Activated naive CD4-positive, alpha-beta T cell treated with anti-CD3 and anti-CD28 coated beads for 36 hours (primary cell): ENCODE measurements around the gene CCND1. TPM values are rescaled to one million over a fixed set of nuclear protein-coding genes. Genes with fewer than 3 reads are reported as not detected.
A peak's percentile ranks its signal among the peaks of the same experiment; 100 is the strongest.

Experiments used
- CTCF ChIA-PET: fragments of 350-600 bp; sonication (Branson Sonifier 250); formaldehyde crosslinking; loops from one replicate; lab custom pipeline; 2021; ENCODE audit warnings: antibody characterized with exemption; lab: Charles Lee
- DNase-seq: peaks from one replicate; pipeline ENCODE4 v3.0.0-alpha.2; 2020
- H3K27ac Mint-ChIP-seq: one replicate; pipeline ENCODE4 v1.8.0; 2021; ENCODE audit warnings: mild to moderate bottlenecking, mixed read lengths
- H3K27me3 Mint-ChIP-seq: one replicate; pipeline ENCODE4 v1.8.0; 2021; ENCODE audit warnings: low read depth, mixed read lengths
- H3K36me3 Mint-ChIP-seq: one replicate; pipeline ENCODE4 v1.8.0; 2021; ENCODE audit warnings: low read depth, mixed read lengths
- H3K4me1 Mint-ChIP-seq: one replicate; pipeline ENCODE4 v1.8.0; 2021; ENCODE audit warnings: low read depth, mixed read lengths
- H3K4me3 Mint-ChIP-seq: one replicate; pipeline ENCODE4 v1.8.0; 2021; ENCODE audit warnings: mild to moderate bottlenecking, moderate library complexity, mixed read lengths
- H3K9me3 Mint-ChIP-seq: one replicate; pipeline ENCODE4 v1.8.0; 2021; ENCODE audit warnings: mixed read lengths
- intact Hi-C: fragments of 100-400 bp; cut with micrococcal nuclease; formaldehyde crosslinking; loops from one replicate; pipeline ENCODE4 v1.15.1; 2023
- total RNA-seq, 2 experiments: library from RNA; stranded (reverse); gene quantifications; one replicate each; pipeline ENCODE4 v1.2.3, GENCODE V29; 2021

The CCND1 gene
- total RNA-seq, 2 experiments from 2014 or later, result 0.22 to 0.74 TPM

- no peak for DNase-seq
- no peak overlapping the region for H3K27ac Mint-ChIP-seq
- no peaks in the 10 kb centered on the region for H3K27me3 Mint-ChIP-seq
- peaks cover 4% of the 10 kb centered on the region for H3K36me3 Mint-ChIP-seq
- no peaks in the 10 kb centered on the region for H3K4me1 Mint-ChIP-seq
- no peaks in the 10 kb centered on the region for H3K9me3 Mint-ChIP-seq
- CTCF ChIA-PET, result interaction anchor here (0.7 kb wide), 1 partner anchor 17 kb away, joined by 3 read pairs; no protein-coding TSS in a partner anchor
- H3K4me3 Mint-ChIP-seq, result no peak overlapping the region
- intact Hi-C loops, result no loop called here
Observed at GRCh38 chr11:69660001-69660500, 19.1 kb downstream of the CCND1 start.

GRCh38 chr11:69661413-69661715, 20.4 kb downstream of the CCND1 start:
- no peak overlapping the region for H3K4me3 Mint-ChIP-seq
- no peaks in the 10 kb centered on the region for H3K4me1 Mint-ChIP-seq
- peaks cover 8% of the 10 kb centered on the region for H3K36me3 Mint-ChIP-seq
- CTCF ChIA-PET, result no interaction called here
- DNase-seq, result no peak
- H3K9me3 Mint-ChIP-seq, result no peaks in the 10 kb centered on the region
- intact Hi-C loops, result no loop called here
- H3K27me3 Mint-ChIP-seq, result no peaks in the 10 kb centered on the region
- H3K27ac Mint-ChIP-seq, result no peak overlapping the region

DNA sequence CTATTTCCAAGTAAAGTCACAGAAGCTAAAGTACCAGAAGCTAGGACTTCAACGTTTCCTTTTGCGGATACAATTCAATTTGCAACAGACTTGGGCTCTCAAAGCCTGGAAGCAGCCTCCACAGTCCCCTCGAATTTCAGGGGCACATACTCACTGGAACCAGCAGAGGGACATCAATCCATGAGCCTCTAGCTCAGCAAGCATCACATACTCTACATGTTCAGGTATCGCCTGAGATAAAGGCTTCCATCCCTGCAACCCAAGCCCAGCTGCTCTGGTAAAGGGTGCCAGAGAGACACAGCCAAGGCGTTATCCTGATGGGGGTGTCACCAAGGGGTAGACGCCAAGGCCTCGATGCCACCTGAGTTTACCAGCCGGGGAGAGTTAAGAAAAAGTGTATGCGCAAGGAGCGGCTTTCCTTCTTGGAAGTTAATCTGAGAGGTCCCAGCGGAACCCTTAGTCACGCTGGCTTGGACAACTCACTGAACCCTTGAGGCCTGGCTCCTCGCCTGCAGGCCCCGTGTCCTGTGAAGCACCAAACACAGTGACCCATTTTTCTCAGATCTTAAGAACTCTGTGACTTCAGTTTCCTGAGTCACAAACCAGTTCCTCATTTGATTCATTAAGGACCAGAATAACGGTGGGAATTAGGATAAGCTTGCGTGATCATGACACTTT, 21.2 kb downstream of the CCND1 start:
- Mint-ChIP-seq H3K27ac (peak overlapping the region; percentile 30), H3K36me3 (peaks cover 8% of the 10 kb centered on the region), H3K9me3 (no peaks in the 10 kb centered on the region), H3K27me3 (no peaks in the 10 kb centered on the region), H3K4me3 (no peak overlapping the region), H3K4me1 (no peaks in the 10 kb centered on the region)
- intact Hi-C loops, result no loop called here
- CTCF ChIA-PET, result interaction anchor here (0.8 to 1.5 kb wide), 3 partner anchors 8 to 369 kb away, joined by 3 to 4 read pairs (median 3); no protein-coding TSS in a partner anchor
- no peak for DNase-seq

GRCh38 chr11:69662806-69663205, 21.9 kb downstream of the CCND1 start:
- DNase-seq, result no peak
- peaks cover 13% of the 10 kb centered on the region for H3K36me3 Mint-ChIP-seq
- no peaks in the 10 kb centered on the region for H3K27me3 Mint-ChIP-seq
- no peaks in the 10 kb centered on the region for H3K4me1 Mint-ChIP-seq
- intact Hi-C loops, result no loop called here
- CTCF ChIA-PET, result interaction anchor here (1.5 kb wide), 1 partner anchor 20 kb away, joined by 3 read pairs; no protein-coding TSS in a partner anchor
- H3K9me3 Mint-ChIP-seq, result no peaks in the 10 kb centered on the region
- no peak overlapping the region for H3K4me3 Mint-ChIP-seq
- peak overlapping the region; percentile 30 for H3K27ac Mint-ChIP-seq

- CTCF ChIA-PET, result no interaction called here
- no peak overlapping the region for H3K4me3 Mint-ChIP-seq
- no peaks in the 10 kb centered on the region for H3K4me1 Mint-ChIP-seq
- DNase-seq, result no peak
- peaks cover 13% of the 10 kb centered on the region for H3K36me3 Mint-ChIP-seq
- intact Hi-C loops, result no loop called here
- H3K27ac Mint-ChIP-seq, result no peak overlapping the region
- H3K27me3 Mint-ChIP-seq, result no peaks in the 10 kb centered on the region
- H3K9me3 Mint-ChIP-seq, result no peaks in the 10 kb centered on the region
Observed at GRCh38 chr11:69663326-69663725, 22.4 kb downstream of the CCND1 start.

DNA sequence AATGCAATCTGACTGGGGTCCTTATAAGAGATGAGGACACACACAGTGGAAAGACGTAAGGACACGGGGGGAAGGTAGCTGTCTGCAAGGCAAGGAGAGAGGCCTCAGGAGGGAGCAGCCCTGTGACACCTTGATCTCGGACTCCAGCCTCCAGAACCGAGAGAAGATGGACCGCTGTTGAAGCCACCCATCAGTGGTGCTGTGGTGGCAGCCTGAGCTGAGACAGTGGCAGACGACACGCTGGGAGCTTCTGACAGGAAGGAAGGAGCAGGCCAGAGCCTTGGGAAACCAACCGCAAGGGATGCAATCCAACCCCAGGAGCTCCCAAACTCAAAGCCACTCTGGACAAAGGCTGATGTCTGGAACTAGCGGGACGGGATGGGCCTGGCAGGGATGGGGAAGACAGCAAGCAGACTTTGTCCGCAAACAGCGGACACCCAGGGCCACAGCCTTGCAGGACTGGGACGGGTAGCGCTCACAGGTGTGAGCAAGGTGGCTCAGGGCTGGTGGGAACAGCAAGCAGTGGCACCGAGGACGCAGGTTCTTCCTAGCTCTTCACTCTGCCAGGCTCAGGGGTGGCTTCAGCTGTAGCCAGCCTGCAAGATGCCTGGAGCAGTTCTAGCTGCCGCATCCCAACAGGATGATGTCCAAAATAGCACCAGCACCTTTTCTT, 23.3 kb downstream of the CCND1 start:
- H3K27ac Mint-ChIP-seq, result no peak overlapping the region
- H3K9me3 Mint-ChIP-seq, result no peaks in the 10 kb centered on the region
- no peaks in the 10 kb centered on the region for H3K4me1 Mint-ChIP-seq
- CTCF ChIA-PET, result no interaction called here
- intact Hi-C loops, result no loop called here
- H3K36me3 Mint-ChIP-seq, result peaks cover 17% of the 10 kb centered on the region
- no peak overlapping the region for H3K4me3 Mint-ChIP-seq
- DNase-seq, result no peak
- H3K27me3 Mint-ChIP-seq, result no peaks in the 10 kb centered on the region

GRCh38 chr11:69664901-69665300, 23.9 kb downstream of the CCND1 start:
- H3K27ac Mint-ChIP-seq, result no peak overlapping the region
- H3K27me3 Mint-ChIP-seq, result no peaks in the 10 kb centered on the region
- CTCF ChIA-PET, result interaction anchor here (0.6 kb wide), 1 partner anchor 1226 kb away, joined by 4 read pairs; no protein-coding TSS in a partner anchor
- no peak overlapping the region for H3K4me3 Mint-ChIP-seq
- intact Hi-C loops, result no loop called here
- H3K4me1 Mint-ChIP-seq, result no peaks in the 10 kb centered on the region
- DNase-seq, result no peak
- no peaks in the 10 kb centered on the region for H3K9me3 Mint-ChIP-seq
- peaks cover 17% of the 10 kb centered on the region for H3K36me3 Mint-ChIP-seq

DNA sequence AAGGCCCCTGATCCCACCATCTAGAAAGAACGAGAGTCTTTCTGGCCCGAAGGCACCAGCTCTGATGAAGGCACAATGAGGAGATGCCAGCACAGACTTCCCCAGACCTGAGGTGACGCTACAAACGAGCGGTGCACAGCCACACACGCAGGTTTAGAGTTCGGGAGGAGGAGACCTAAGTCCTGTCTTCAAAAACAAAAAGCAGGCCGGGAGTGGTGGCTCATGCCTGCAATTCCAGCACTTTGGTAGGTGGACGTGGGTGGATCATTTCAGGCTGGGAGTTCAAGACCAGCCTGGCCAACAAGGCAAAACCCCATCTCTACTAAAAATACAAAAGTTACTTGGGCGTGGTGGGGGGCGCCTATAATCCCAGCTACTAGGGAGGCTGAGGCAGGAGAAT, 24.7 kb downstream of the CCND1 start:
- DNase-seq, result no peak
- Mint-ChIP-seq H3K27me3 (no peaks in the 10 kb centered on the region), H3K4me3 (no peak overlapping the region), H3K27ac (no peak overlapping the region), H3K36me3 (peaks cover 22% of the 10 kb centered on the region), H3K4me1 (peaks cover 4% of the 10 kb centered on the region), H3K9me3 (no peaks in the 10 kb centered on the region)
- CTCF ChIA-PET, result interaction anchor here (0.6 kb wide), 1 partner anchor 1227 kb away, joined by 4 read pairs; no protein-coding TSS in a partner anchor
- intact Hi-C loops, result no loop called here

DNA sequence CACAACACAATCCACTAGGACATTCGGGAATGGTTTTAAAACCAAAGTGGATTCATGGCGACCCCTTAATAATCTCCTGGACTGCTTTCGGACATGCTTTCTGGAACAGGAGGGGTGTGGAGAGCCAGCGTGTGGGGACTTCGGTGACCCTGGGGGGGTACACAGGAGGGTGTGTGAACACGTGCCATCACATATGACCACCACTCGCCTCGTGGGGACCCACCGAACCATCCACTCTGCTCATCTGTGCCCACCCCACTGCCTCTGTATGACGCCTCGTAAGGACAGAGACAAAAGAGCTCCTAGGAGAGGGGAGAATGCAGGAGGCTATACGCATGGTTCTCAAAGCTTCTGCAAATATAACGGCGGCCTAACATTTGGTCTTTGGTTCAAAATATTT, 25.3 kb downstream of the CCND1 start:
- Mint-ChIP-seq H3K27me3 (no peaks in the 10 kb centered on the region), H3K9me3 (no peaks in the 10 kb centered on the region), H3K4me3 (no peak overlapping the region), H3K36me3 (peaks cover 22% of the 10 kb centered on the region), H3K4me1 (peaks cover 4% of the 10 kb centered on the region), H3K27ac (no peak overlapping the region)
- intact Hi-C loops, result no loop called here
- DNase-seq, result no peak
- CTCF ChIA-PET, result interaction anchor here (0.8 kb wide), 1 partner anchor 150 kb away, joined by 3 read pairs; no protein-coding TSS in a partner anchor

- peaks cover 22% of the 10 kb centered on the region for H3K36me3 Mint-ChIP-seq
Observed at GRCh38 chr11:69666752-69667536, 26.0 kb downstream of the CCND1 start.

GRCh38 chr11:69667619-69668604, 27.0 kb downstream of the CCND1 start:
- intact Hi-C loops, result no loop called here
- Mint-ChIP-seq H3K4me3 (no peak overlapping the region), H3K27me3 (no peaks in the 10 kb centered on the region), H3K9me3 (no peaks in the 10 kb centered on the region), H3K27ac (no peak overlapping the region), H3K4me1 (peaks cover 7% of the 10 kb centered on the region), H3K36me3 (peaks cover 22% of the 10 kb centered on the region)
- no peak for DNase-seq
- CTCF ChIA-PET, result interaction anchor here (1.6 kb wide), 1 partner anchor 48 kb away, joined by 3 read pairs; no protein-coding TSS in a partner anchor

More at GRCh38 chr11:69666752-69667536, 26.0 kb downstream of the CCND1 start:
- Mint-ChIP-seq H3K4me1 (peaks cover 4% of the 10 kb centered on the region), H3K4me3 (no peak overlapping the region), H3K27ac (no peak overlapping the region), H3K27me3 (no peaks in the 10 kb centered on the region), H3K9me3 (no peaks in the 10 kb centered on the region)
- intact Hi-C loops, result no loop called here
- CTCF ChIA-PET, result interaction anchor here (0.8 kb wide), 1 partner anchor 150 kb away, joined by 3 read pairs; no protein-coding TSS in a partner anchor
- DNase-seq, result no peak
